Body of pancreas (tissue), 4 donors: ENCODE data around the gene NAT8L.

ENCODE experiments used
- CTCF ChIP-seq, 7 experiments: fragments of 450-650 bp in 4 of 7; fragments of 200-600 bp in 3 of 7; sonication (generic) in 3 of 7; IDR thresholded peaks; one replicate each; pipeline ENCODE4 v1.5.1; 2016 to 2019; ENCODE audit warnings: antibody characterized with exemption in 7 of 7
- POLR2A ChIP-seq, 3 donors: fragments of 450-650 bp; IDR thresholded peaks; one replicate each; pipeline ENCODE4 v1.6.1; 2016; ENCODE audit warnings: antibody characterized with exemption in 3 of 3, mild to moderate bottlenecking in 2 of 3

- TF ChIP-seq POLR2A (IDR thresholded peaks at IDR 0.05) = no peak
- TF ChIP-seq CTCF (IDR thresholded peaks at IDR 0.05) = no peak
These were observed 16.2 kb upstream of the NAT8L start for GRCh38 chr4:2042947-2043395.
